ENCODE data around the gene ZNF429. TPM values are rescaled to one million over a fixed set of nuclear protein-coding genes. Genes with fewer than 3 reads are reported as not detected.

The ZNF429 gene
- total and polyA plus RNA-seq, 2 of the 4 experiments (the other 2 are of a cell fraction), result 4.3 to 6.4 TPM

- H3K9me3 ChIP-seq (ENCODE audit: control insufficient read depth, insufficient read depth, low read length), result peaks cover 43% of the 10 kb centered on the region
These were observed 54.0 kb downstream of the ZNF429 start for GRCh38 chr19:21559444-21559843.

More at GRCh38 chr19:21559444-21559843, 54.0 kb downstream of the ZNF429 start:
- H3K27ac ChIP-seq (ENCODE audit: insufficient read depth, low read length), result no peak overlapping the region
- H2BK20ac ChIP-seq (ENCODE audit: low read depth, low read length), result no peak overlapping the region
- no peak overlapping the region for H4K5ac ChIP-seq (ENCODE audit: low read depth, low read length)
- no peaks in the 10 kb centered on the region for H3K79me1 ChIP-seq (ENCODE audit: low read depth in 1 of 2, low read length in 2 of 2)
- no peak overlapping the region for H3K4ac ChIP-seq (ENCODE audit: low read depth, low read length)
- no CpG with 5 or more reads among the region's 2 CpGs for WGBS, 2 experiments (ENCODE audit: extremely low coverage in 2 of 2, insufficient read length in 1 of 2)
- no peaks in the 10 kb centered on the region for H4K20me1 ChIP-seq (ENCODE audit: insufficient read depth, low read length)
- dilution Hi-C loops (cut with HindIII; ENCODE audit: low sequenced_read_pairs, unreplicated experiment), result no loop called here
- TF ChIP-seq RCOR1 (IDR thresholded peaks at IDR 0.05; ENCODE audit: insufficient replicate concordance, low read length) (no peak), RFX5 (IDR thresholded peaks at IDR 0.05; ENCODE audit: low read depth, low read length) (no peak), USF2 (IDR thresholded peaks at IDR 0.05; ENCODE audit: low read depth, low read length) (no peak)
- no peak overlapping the region for H2AFZ ChIP-seq (replicated peaks; ENCODE audit: low read length, poor library complexity)
- no peak overlapping the region for H3K56ac ChIP-seq (ENCODE audit: extremely low read depth, insufficient read depth, low read length)
- no peak overlapping the region for H2AK5ac ChIP-seq (ENCODE audit: low read depth, low read length)
- no peak overlapping the region for H4K91ac ChIP-seq (ENCODE audit: insufficient read depth, low read depth, low read length)
- H2BK15ac ChIP-seq (ENCODE audit: low read depth, low read length), result no peak overlapping the region
- H2BK120ac ChIP-seq (ENCODE audit: low read depth, low read length), result no peak overlapping the region
- in situ Hi-C loops (cut with MboI; ENCODE audit: low sequenced_read_pairs), result no loop called here
- no TSS peak for BruUV-seq (replicated peaks)
- no peak overlapping the region for H2AK9ac ChIP-seq (replicated peaks; ENCODE audit: low read depth, low read length, poor library complexity)
- no peak overlapping the region for H3K4me3 ChIP-seq (ENCODE audit: insufficient read depth, low read depth, low read length)
- no peak overlapping the region for H3K23ac ChIP-seq (ENCODE audit: low read depth, low read length)
- no peak overlapping the region for H3K18ac ChIP-seq (ENCODE audit: low read depth, low read length)
- CTCF ChIA-PET, result no interaction called here
- no peak overlapping the region for H3K14ac ChIP-seq (replicated peaks; ENCODE audit: low read depth, low read length)
- no peak for ATAC-seq (ENCODE audit: low read depth)
- no peak overlapping the region for H3K9ac ChIP-seq (ENCODE audit: low read depth, low read length)
- H3K4me2 ChIP-seq (ENCODE audit: low read depth, low read length), result no peak overlapping the region
- no peaks in the 10 kb centered on the region for H3K4me1 ChIP-seq (ENCODE audit: control insufficient read depth, insufficient read depth, low read length)
- POLR2A ChIA-PET (ENCODE audit: unreplicated experiment), result no interaction called here
- no peaks in the 10 kb centered on the region for H3K27me3 ChIP-seq (ENCODE audit: control insufficient read depth, insufficient read depth, low read length)
- no peak for DNase-seq
- H3K36me3 ChIP-seq (ENCODE audit: control insufficient read depth, insufficient read depth, low read length), result peaks cover 29% of the 10 kb centered on the region
- no peak overlapping the region for H4K8ac ChIP-seq (ENCODE audit: low read depth in 2 of 2, low read length in 2 of 2)
- no peak overlapping the region for H2BK5ac ChIP-seq (ENCODE audit: low read depth, low read length, poor library complexity, severe bottlenecking)
- H3K9me1 ChIP-seq (ENCODE audit: insufficient read depth, low read length), result no peaks in the 10 kb centered on the region
- intact Hi-C loops (cut with micrococcal nuclease), result no loop called here
